ENCODE results near the gene ACKR3. TPM values are rescaled to one million over a fixed set of nuclear protein-coding genes. Genes with fewer than 3 reads are reported as not detected.

The ACKR3 gene
- total RNA-seq, 2 experiments from 2014 or later, result 0.61 to 0.74 TPM

- no peaks in the 10 kb centered on the region for H3K4me1 ChIP-seq (ENCODE audit: insufficient read depth, low read length)
- H3K9me3 ChIP-seq (ENCODE audit: control insufficient read depth in 1 of 2, insufficient read depth in 1 of 2, low read length in 2 of 2), result peaks cover 0 to 7% of the 10 kb centered on the region in 2 experiments
- DNase-seq (no peak), ATAC-seq (ENCODE audit: poor library complexity) (no peak)
- ChIA-PET CTCF (no interaction called here), POLR2A (no interaction called here)
- Mint-ChIP-seq H3K27ac (no peak overlapping the region), H3K4me3 (no peak overlapping the region), H3K9me3 (no peaks in the 10 kb centered on the region), H3K27me3 (no peaks in the 10 kb centered on the region), H3K4me1 (ENCODE audit: low read depth) (no peaks in the 10 kb centered on the region), H3K36me3 (ENCODE audit: low read depth) (peaks cover 19% of the 10 kb centered on the region)
- intact Hi-C loops (cut with DNase I, micrococcal nuclease), result no loop called here
- TF ChIP-seq, protein P1, sequence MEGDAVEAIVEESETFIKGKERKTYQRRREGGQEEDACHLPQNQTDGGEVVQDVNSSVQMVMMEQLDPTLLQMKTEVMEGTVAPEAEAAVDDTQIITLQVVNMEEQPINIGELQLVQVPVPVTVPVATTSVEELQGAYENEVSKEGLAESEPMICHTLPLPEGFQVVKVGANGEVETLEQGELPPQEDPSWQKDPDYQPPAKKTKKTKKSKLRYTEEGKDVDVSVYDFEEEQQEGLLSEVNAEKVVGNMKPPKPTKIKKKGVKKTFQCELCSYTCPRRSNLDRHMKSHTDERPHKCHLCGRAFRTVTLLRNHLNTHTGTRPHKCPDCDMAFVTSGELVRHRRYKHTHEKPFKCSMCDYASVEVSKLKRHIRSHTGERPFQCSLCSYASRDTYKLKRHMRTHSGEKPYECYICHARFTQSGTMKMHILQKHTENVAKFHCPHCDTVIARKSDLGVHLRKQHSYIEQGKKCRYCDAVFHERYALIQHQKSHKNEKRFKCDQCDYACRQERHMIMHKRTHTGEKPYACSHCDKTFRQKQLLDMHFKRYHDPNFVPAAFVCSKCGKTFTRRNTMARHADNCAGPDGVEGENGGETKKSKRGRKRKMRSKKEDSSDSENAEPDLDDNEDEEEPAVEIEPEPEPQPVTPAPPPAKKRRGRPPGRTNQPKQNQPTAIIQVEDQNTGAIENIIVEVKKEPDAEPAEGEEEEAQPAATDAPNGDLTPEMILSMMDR (IDR thresholded peaks at IDR 0.05), result no peak
- H3K27ac ChIP-seq (ENCODE audit: low read depth in 1 of 2, low read length in 2 of 2), result no peak overlapping the region
- peaks cover 15% of the 10 kb centered on the region for H3K36me3 ChIP-seq (ENCODE audit: insufficient read depth, low read length)
- H3K4me3 ChIP-seq (ENCODE audit: low read length), result no peak overlapping the region
- no peaks in the 10 kb centered on the region for H3K27me3 ChIP-seq (ENCODE audit: control insufficient read depth in 1 of 2, insufficient read depth in 2 of 2, low read length in 2 of 2)
Measured at GRCh38 chr2:236585966-236586365, 16.3 kb downstream of the ACKR3 start.

DNA sequence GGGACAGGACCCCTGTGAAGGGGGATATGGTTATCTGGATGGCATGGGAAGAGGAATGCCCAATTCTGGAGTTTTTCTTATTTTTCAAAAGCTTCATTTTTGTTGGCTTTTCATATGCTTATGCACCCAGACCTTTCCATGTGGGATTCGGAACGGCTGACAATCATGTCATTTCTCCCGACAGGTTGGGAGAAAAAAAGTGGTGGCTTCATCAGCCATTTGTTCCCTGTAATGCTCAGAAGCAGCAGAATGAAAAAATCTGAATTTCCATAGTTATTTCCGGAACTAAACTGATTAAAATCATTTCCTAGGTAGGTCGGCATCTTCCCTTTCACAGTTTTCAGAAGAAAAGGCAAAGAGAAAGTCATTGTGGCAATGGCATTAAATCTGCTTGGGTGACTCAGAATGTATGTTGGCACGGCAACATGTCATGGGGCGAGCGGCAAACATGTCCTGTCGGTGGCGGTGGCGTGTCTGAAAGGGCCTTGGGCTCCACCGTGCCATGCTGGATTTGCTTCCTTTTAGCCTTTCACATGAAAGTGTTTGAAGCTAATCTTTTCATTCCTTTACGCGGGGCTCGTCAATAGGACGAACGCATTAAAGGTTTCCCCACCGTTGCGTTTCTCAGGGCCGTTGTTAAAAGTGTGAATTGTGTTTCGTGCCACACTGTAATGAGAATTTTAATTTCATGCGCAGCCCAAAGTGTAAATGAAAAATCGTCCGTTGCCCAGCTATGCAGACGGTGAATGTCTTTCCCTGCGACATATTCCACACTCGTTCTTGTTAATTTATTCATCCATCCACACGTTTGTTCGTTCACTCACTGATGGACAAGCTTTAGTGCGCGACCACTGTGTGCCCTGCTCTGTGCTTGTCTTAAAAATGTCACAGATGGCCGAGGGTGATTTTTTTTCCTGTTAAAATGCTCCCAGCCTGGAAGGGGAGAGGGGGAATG is 18.5 kb downstream of the ACKR3 start:
- ChIA-PET POLR2A (interaction anchor here (1.6 kb wide), 1 partner anchor 18 kb away, joined by 3 read pairs; the partner anchor contains the start of gene ACKR3), CTCF (no interaction called here)
- Mint-ChIP-seq H3K9me3 (no peaks in the 10 kb centered on the region), H3K27me3 (no peaks in the 10 kb centered on the region), H3K27ac (no peak overlapping the region), H3K4me3 (no peak overlapping the region), H3K4me1 (ENCODE audit: low read depth) (no peaks in the 10 kb centered on the region), H3K36me3 (ENCODE audit: low read depth) (peaks cover 3% of the 10 kb centered on the region)
- Histone ChIP-seq H3K36me3 (ENCODE audit: insufficient read depth, low read length) (no peaks in the 10 kb centered on the region), H3K27me3 (ENCODE audit: control insufficient read depth in 1 of 2, insufficient read depth in 2 of 2, low read length in 2 of 2) (no peaks in the 10 kb centered on the region), H3K9me3 (ENCODE audit: control insufficient read depth in 1 of 2, insufficient read depth in 1 of 2, low read length in 2 of 2) (peaks cover 0 to 7% of the 10 kb centered on the region in 2 experiments), H3K27ac (ENCODE audit: low read depth in 1 of 2, low read length in 2 of 2) (no peak overlapping the region), H3K4me3 (ENCODE audit: low read length) (no peak overlapping the region), H3K4me1 (ENCODE audit: insufficient read depth, low read length) (no peaks in the 10 kb centered on the region)
- DNase-seq (no peak), ATAC-seq (ENCODE audit: poor library complexity) (no peak)
- intact Hi-C loops (cut with DNase I, micrococcal nuclease), result no loop called here
- TF ChIP-seq, protein P1 (IDR thresholded peaks at IDR 0.05), result no peak

DNA sequence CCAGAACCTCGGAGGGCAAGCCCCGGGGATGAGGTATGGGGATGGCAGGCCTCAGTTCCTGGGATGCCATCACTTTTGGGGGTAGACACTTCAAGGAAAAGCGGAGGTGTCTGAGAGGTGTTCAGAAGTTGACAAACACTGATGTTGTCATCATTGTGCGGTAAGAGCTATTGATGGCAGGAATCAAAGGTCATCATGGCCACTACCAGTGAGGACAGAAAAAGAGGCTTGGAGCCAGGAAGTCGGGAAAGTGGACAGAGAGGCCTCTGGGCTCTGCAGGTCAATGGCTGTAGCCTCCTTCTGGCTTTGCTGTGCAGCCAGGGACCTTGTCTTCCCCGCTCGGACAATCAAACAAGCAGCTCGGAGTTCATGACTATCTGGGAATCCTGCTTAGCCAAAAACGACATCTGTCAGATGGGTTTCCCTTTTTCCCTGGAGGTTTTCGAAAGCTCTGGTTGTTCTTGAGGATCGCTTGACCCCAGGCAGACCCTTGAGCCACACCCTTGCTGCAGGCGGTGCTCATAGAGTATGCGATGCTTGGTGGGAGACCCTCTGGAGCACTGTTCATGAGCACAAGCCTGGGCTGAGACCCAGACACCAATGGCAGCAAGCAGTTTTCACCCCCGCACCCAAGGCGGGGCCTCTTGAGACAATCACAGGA is 19.4 kb downstream of the ACKR3 start:
- Mint-ChIP-seq H3K27ac (no peak overlapping the region), H3K4me3 (no peak overlapping the region), H3K9me3 (no peaks in the 10 kb centered on the region), H3K4me1 (ENCODE audit: low read depth) (no peaks in the 10 kb centered on the region), H3K27me3 (no peaks in the 10 kb centered on the region), H3K36me3 (ENCODE audit: low read depth) (no peaks in the 10 kb centered on the region)
- ChIA-PET CTCF (no interaction called here), POLR2A (no interaction called here)
- TF ChIP-seq, protein P1 (IDR thresholded peaks at IDR 0.05), result no peak
- Histone ChIP-seq H3K4me1 (ENCODE audit: insufficient read depth, low read length) (no peaks in the 10 kb centered on the region), H3K9me3 (ENCODE audit: control insufficient read depth in 1 of 2, insufficient read depth in 1 of 2, low read length in 2 of 2) (peaks cover 0 to 7% of the 10 kb centered on the region in 2 experiments), H3K36me3 (ENCODE audit: insufficient read depth, low read length) (no peaks in the 10 kb centered on the region), H3K27me3 (ENCODE audit: control insufficient read depth in 1 of 2, insufficient read depth in 2 of 2, low read length in 2 of 2) (no peaks in the 10 kb centered on the region), H3K27ac (ENCODE audit: low read depth in 1 of 2, low read length in 2 of 2) (no peak overlapping the region), H3K4me3 (ENCODE audit: low read length) (no peak overlapping the region)
- intact Hi-C loops (cut with DNase I, micrococcal nuclease), result no loop called here
- DNase-seq, result no peak
- no peak for ATAC-seq (ENCODE audit: poor library complexity)
